ENCODE results near the gene PDE4C.

PDE4C gene

GRCh38 chr19:18262917-18263316 is 36.7 kb upstream of the PDE4C start:
- DNase-seq (ENCODE audit: low read depth in 2 of 2): peak in 1 of 2 donors; percentile 31
- TF ChIP-seq CTCF (IDR thresholded peaks at IDR 0.05; ENCODE audit: low read depth, low read length): no peak
- H3K4me3 ChIP-seq (replicated peaks in 1 of 2; ENCODE audit: low read depth in 2 of 2, low read length in 2 of 2): no peak overlapping the region

- no peak for DNase-seq (ENCODE audit: low read depth in 2 of 2)
- no peak overlapping the region for H3K4me3 ChIP-seq (replicated peaks in 1 of 2; ENCODE audit: low read depth in 2 of 2, low read length in 2 of 2)
- TF ChIP-seq CTCF (IDR thresholded peaks at IDR 0.05; ENCODE audit: low read depth, low read length): no peak
Observed at GRCh38 chr19:18262144-18262543, 35.9 kb upstream of the PDE4C start.

- H3K4me3 ChIP-seq (replicated peaks in 1 of 2; ENCODE audit: low read depth in 2 of 2, low read length in 2 of 2): no peak overlapping the region
- no peak for TF ChIP-seq CTCF (IDR thresholded peaks at IDR 0.05; ENCODE audit: low read depth, low read length)
- no peak for DNase-seq (ENCODE audit: low read depth in 2 of 2)
Observed at GRCh38 chr19:18261474-18261873, 35.2 kb upstream of the PDE4C start.

- TF ChIP-seq CTCF (IDR thresholded peaks at IDR 0.05; ENCODE audit: low read depth, low read length): no peak
- peak in 1 of 2 donors; percentile 89 for DNase-seq (ENCODE audit: low read depth in 2 of 2)
- H3K4me3 ChIP-seq (replicated peaks in 1 of 2; ENCODE audit: low read depth in 2 of 2, low read length in 2 of 2): no peak overlapping the region
Observed at GRCh38 chr19:18259893-18260292, 33.7 kb upstream of the PDE4C start.

- no peak for TF ChIP-seq CTCF (IDR thresholded peaks at IDR 0.05; ENCODE audit: low read depth, low read length)
- peak in 1 of 2 donors; percentile 25 for DNase-seq (ENCODE audit: low read depth in 2 of 2)
- H3K4me3 ChIP-seq (replicated peaks in 1 of 2; ENCODE audit: low read depth in 2 of 2, low read length in 2 of 2): no peak overlapping the region
Observed at GRCh38 chr19:18257503-18258470, 31.5 kb upstream of the PDE4C start.

GRCh38 chr19:18254546-18255503 is 28.6 kb upstream of the PDE4C start:
- no peak overlapping the region for H3K4me3 ChIP-seq (replicated peaks in 1 of 2; ENCODE audit: low read depth in 2 of 2, low read length in 2 of 2)
- TF ChIP-seq CTCF (IDR thresholded peaks at IDR 0.05; ENCODE audit: low read depth, low read length): no peak
- DNase-seq (ENCODE audit: low read depth in 2 of 2): peak in 1 of 2 donors; percentile 5
